Breast epithelium (tissue), 4 donors: ENCODE results near the gene RPS6KC1. TPM values are rescaled to one million over a fixed set of nuclear protein-coding genes. Genes with fewer than 3 reads are reported as not detected.
"Not testable (repeated sequence)": the region's sequence is repeated elsewhere in the genome, so short reads cannot be mapped to it uniquely, and the experiment has no call there.

Experiments
- DNase-seq, 2 donors: peaks; one replicate each; pipeline ENCODE4 v3.0.0-alpha.2; 2019; ENCODE audit warnings: low spot score in 2 of 2
- H3K27ac ChIP-seq, 2 donors: fragments of 200-600 bp; sonication (generic) in 1 of 2; one replicate each; pipeline ENCODE4 v1.5.1; 2016 to 2019; ENCODE audit warnings: mild to moderate bottlenecking in 1 of 2
- H3K27me3 ChIP-seq, 2 donors: fragments of 200-600 bp; sonication (generic) in 1 of 2; one replicate each; pipeline versions ENCODE4 v1.5.1 to v1.6.0; 2017 to 2019; ENCODE audit warnings: control low read depth in 1 of 2, mild to moderate bottlenecking in 1 of 2
- H3K36me3 ChIP-seq: fragments of 200-600 bp; one replicate; pipeline ENCODE4 v1.5.1; 2019
- H3K4me1 ChIP-seq, 2 donors: fragments of 200-600 bp; sonication (generic); one replicate each; pipeline ENCODE4 v1.5.1; 2016 to 2019; ENCODE audit warnings: control low read depth in 1 of 2
- H3K4me3 ChIP-seq, 3 donors: fragments of 200-600 bp; sonication (generic); 1 replicate in 2 of 3; 2 replicates in 1 of 3; pipeline ENCODE4 v1.5.1; 2016 to 2019; ENCODE audit warnings: mild to moderate bottlenecking in 3 of 3, moderate library complexity in 2 of 3
- H3K9me3 ChIP-seq, 2 donors: fragments of 200-600 bp; sonication (generic) in 1 of 2; one replicate each; pipeline ENCODE4 v1.5.1; 2016 to 2019; ENCODE audit warnings: control low read depth in 1 of 2
- POLR2A ChIP-seq: fragments of 450-650 bp; IDR thresholded peaks from one replicate; pipeline ENCODE4 v1.6.1; 2016; ENCODE audit warnings: antibody characterized with exemption, mild to moderate bottlenecking, moderate library complexity
- POLR2AphosphoS5 ChIP-seq, 3 donors: sonication (generic); formaldehyde crosslinking; IDR thresholded peaks; one replicate each; pipeline ENCODE4 v1.6.1; 2017; ENCODE audit warnings: antibody characterized with exemption in 3 of 3
- intact Hi-C: fragments of 100-400 bp; cut with DNase I; formaldehyde crosslinking; loops from one replicate; pipeline ENCODE4 v1.15.1; 2023; ENCODE audit warnings: low total_unique reads
- total RNA-seq, 3 donors: library from RNA; depleted of rRNA; stranded (reverse); fragments of >200 nt; gene quantifications; one replicate each; pipeline ENCODE4 v1.1.0, GENCODE V29; 2016
- TF ChIP-seq, protein P1 (sequence below), 3 donors: fragments of 450-650 bp; IDR thresholded peaks; one replicate each; pipeline ENCODE4 v1.5.1; 2016 to 2017; ENCODE audit warnings: antibody characterized with exemption in 3 of 3, mild to moderate bottlenecking in 3 of 3, moderate library complexity in 3 of 3

RPS6KC1 gene
- total RNA-seq, 3 donors from 2014 or later, result 26.2 to 32.1 (median 28.2) TPM

DNA sequence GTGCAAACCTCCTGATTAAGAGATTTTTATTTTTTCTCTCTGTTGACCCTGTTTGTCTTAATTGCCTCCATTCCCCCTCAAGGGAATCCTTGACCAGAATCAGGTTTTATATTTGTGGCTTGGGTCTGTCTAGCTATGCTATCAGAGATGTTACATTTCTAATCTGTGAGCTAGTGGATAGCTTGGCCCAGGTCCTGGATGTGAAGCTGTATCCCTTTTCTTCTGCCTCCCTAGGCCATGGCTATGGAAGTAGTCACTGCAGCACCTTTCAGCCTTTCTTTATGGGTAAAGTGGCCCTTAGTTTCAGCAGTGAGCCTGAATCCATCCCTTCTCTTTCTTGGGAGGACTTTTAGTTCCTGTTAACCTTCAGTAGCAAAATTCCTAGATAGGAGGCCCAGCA, 18.4 kb upstream of the RPS6KC1 start:
- intact Hi-C loops, result no loop called here
- Histone ChIP-seq H3K36me3 (no peaks in the 10 kb centered on the region), H3K27ac (no peak overlapping the region), H3K27me3 (peaks cover 0 to 4% of the 10 kb centered on the region in 2 donors), H3K9me3 (no peaks in the 10 kb centered on the region), H3K4me1 (no peaks in the 10 kb centered on the region), H3K4me3 (no peak overlapping the region)
- DNase-seq, result no peak
- TF ChIP-seq POLR2A (no peak), POLR2AphosphoS5 (IDR thresholded peaks at IDR 0.05) (no peak)
- TF ChIP-seq, protein P1, sequence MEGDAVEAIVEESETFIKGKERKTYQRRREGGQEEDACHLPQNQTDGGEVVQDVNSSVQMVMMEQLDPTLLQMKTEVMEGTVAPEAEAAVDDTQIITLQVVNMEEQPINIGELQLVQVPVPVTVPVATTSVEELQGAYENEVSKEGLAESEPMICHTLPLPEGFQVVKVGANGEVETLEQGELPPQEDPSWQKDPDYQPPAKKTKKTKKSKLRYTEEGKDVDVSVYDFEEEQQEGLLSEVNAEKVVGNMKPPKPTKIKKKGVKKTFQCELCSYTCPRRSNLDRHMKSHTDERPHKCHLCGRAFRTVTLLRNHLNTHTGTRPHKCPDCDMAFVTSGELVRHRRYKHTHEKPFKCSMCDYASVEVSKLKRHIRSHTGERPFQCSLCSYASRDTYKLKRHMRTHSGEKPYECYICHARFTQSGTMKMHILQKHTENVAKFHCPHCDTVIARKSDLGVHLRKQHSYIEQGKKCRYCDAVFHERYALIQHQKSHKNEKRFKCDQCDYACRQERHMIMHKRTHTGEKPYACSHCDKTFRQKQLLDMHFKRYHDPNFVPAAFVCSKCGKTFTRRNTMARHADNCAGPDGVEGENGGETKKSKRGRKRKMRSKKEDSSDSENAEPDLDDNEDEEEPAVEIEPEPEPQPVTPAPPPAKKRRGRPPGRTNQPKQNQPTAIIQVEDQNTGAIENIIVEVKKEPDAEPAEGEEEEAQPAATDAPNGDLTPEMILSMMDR (IDR thresholded peaks at IDR 0.05), result no peak

DNA sequence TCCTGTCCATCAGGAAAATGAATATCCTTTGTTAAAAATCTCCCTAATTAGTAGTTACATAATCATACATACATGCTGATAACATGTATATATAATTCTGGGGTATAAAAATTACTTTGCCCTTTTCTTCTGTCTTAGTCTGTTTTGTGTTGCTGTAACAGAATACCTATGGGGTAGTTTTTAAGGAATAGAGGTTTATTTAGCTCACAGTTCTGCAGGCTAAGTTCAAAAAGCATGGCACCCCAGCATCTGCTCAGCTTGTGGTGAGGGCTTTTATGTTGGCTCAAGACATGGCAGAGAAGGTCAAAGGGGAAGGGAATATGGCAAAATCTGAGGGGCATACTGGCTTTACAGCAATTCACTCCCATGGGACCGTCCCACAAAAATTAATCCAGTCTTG, 16.3 kb upstream of the RPS6KC1 start:
- intact Hi-C loops, result no loop called here
- no peaks in the 10 kb centered on the region for H3K9me3 ChIP-seq
- H3K36me3 ChIP-seq, result no peaks in the 10 kb centered on the region
- no peaks in the 10 kb centered on the region for H3K27me3 ChIP-seq
- no peak for DNase-seq
- no peaks in the 10 kb centered on the region for H3K4me1 ChIP-seq
- H3K27ac ChIP-seq, result no peak overlapping the region
- TF ChIP-seq, protein P1 (IDR thresholded peaks at IDR 0.05), result no peak
- no peak for TF ChIP-seq POLR2AphosphoS5 (IDR thresholded peaks at IDR 0.05)
- no peak for TF ChIP-seq POLR2A
- no peak overlapping the region for H3K4me3 ChIP-seq

GRCh38 chr1:213035573-213035972, 15.5 kb upstream of the RPS6KC1 start:
- intact Hi-C loops, result no loop called here
- Histone ChIP-seq H3K4me3 (no peak overlapping the region), H3K4me1 (no peaks in the 10 kb centered on the region), H3K9me3 (no peaks in the 10 kb centered on the region), H3K27ac (no peak overlapping the region), H3K36me3 (no peaks in the 10 kb centered on the region), H3K27me3 (no peaks in the 10 kb centered on the region)
- no peak for DNase-seq
- TF ChIP-seq, protein P1 (IDR thresholded peaks at IDR 0.05), result no peak
- TF ChIP-seq POLR2A (no peak), POLR2AphosphoS5 (IDR thresholded peaks at IDR 0.05) (no peak)

GRCh38 chr1:213041443-213041842, 9.6 kb upstream of the RPS6KC1 start:
- H3K36me3 ChIP-seq, result no peaks in the 10 kb centered on the region
- TF ChIP-seq POLR2AphosphoS5 (IDR thresholded peaks at IDR 0.05) (no peak), POLR2A (no peak)

DNA sequence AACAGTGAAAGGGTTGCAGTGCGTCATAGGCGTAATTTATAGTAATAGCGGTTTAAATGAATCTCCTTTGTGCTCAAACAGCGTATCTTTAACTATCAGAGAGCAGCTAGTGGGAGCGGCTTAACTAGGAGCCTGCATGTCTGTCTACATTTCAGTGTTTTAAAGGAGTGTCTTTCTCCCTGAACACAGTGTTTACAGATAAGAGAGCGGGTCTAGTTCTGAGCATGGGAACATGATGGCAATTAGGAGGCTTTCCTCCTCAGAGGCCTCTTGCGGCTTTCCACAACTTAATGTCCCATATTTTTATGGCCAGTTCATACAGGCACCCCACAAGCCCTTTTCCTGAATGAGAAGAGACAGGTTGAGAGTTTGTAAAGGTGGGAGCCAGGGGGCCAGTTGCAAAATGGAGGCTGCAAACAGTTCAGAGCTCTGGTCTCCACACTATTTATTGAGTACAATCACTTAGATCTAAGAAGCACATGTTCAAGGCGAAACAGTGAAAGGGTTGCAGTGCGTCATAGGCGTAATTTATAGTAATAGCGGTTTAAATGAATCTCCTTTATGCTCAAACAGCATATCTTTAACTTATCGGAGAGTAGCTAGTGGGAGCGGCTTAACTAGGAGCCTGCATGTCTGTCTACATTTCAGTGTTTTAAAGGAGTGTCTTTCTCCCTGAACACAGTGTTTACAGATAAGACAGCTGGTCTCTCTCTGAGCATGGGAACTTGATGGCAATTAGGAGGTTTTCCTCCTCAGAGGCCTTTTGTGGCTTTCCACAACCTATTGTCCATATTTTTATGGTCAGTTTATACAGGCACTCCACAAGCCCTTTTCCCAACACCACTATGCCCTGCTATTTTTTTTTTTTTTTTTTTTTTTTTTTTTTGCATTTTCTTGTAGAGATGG, 5.5 kb upstream of the RPS6KC1 start:
- H3K4me1 ChIP-seq, DNase-seq, intact Hi-C loops, H3K36me3 ChIP-seq, H3K4me3 ChIP-seq, H3K27ac ChIP-seq, H3K9me3 ChIP-seq: not testable (repeated sequence)
- peaks cover 0 to 11% of the 10 kb centered on the region in 2 donors for H3K27me3 ChIP-seq

More at GRCh38 chr1:213041443-213041842, 9.6 kb upstream of the RPS6KC1 start:
- no peaks in the 10 kb centered on the region for H3K27me3 ChIP-seq
- no peak overlapping the region for H3K27ac ChIP-seq
- no peaks in the 10 kb centered on the region for H3K4me1 ChIP-seq
- H3K4me3 ChIP-seq, result no peak overlapping the region
- DNase-seq, result no peak
- H3K9me3 ChIP-seq, result no peaks in the 10 kb centered on the region
- intact Hi-C loops, result no loop called here

DNA sequence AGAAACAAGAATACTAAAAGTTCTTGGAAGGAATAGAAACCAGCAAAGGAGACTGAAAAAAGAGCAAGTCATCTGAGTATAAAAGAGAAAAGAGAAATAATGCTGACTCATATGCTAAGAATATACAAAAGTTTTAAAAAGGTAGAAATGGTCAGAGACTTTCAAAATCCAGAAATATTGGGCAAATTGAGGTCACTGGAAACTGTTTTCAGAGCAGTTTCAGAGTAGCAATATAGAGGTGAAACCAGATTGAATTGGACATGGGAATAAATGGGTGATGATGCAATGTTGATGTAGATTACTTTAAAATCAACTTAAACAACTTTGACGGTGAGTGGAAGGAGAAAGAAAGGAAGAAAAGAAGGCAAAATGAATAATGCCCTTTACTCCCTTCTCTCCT, 1.8 kb upstream of the RPS6KC1 start:
- TF ChIP-seq POLR2AphosphoS5 (IDR thresholded peaks at IDR 0.05) (no peak), POLR2A (no peak)
- TF ChIP-seq, protein P1 (IDR thresholded peaks at IDR 0.05), result no peak
- no peak for DNase-seq
- Histone ChIP-seq H3K4me1 (no peaks in the 10 kb centered on the region), H3K27ac (no peak overlapping the region), H3K36me3 (no peaks in the 10 kb centered on the region), H3K27me3 (peaks cover 0 to 11% of the 10 kb centered on the region in 2 donors), H3K9me3 (no peaks in the 10 kb centered on the region), H3K4me3 (no peak overlapping the region)
- intact Hi-C loops, result no loop called here
